Cardiac fibroblast (primary cell): ENCODE data around the gene SEM1.
"Not testable (repeated sequence)": the region's sequence is repeated elsewhere in the genome, so short reads cannot be mapped to it uniquely, and the experiment has no call there.

Source experiments
- DNase-seq, 2 donors: peaks; one replicate each; pipeline versions ENCODE4 v3.0.0 to v3.0.0-alpha.2; 2010; ENCODE audit warnings: low read depth in 2 of 2
- H3K4me3 ChIP-seq, 2 donors: replicated peaks in 1 of 2; 1 replicate in 1 of 2; 2 replicates in 1 of 2; pipeline ENCODE4 v1.5.1; 2011; ENCODE audit warnings: low read depth in 2 of 2, low read length in 2 of 2, mild to moderate bottlenecking in 2 of 2, moderate library complexity in 1 of 2
- CTCF ChIP-seq: IDR thresholded peaks from one replicate; pipeline ENCODE4 v1.5.1; 2011; ENCODE audit warnings: low read depth, mild to moderate bottlenecking, low read length, inconsistent platforms

The SEM1 gene

GRCh38 chr7:96737545-96738050, 28.0 kb upstream of the SEM1 start:
- DNase-seq, result peak in 1 of 2 donors; percentile 9
- TF ChIP-seq CTCF, result no peak
- no peak overlapping the region for H3K4me3 ChIP-seq

- DNase-seq, result no peak
- no peak overlapping the region for H3K4me3 ChIP-seq
- TF ChIP-seq CTCF, result no peak
Measured at GRCh38 chr7:96734343-96734742, 24.7 kb upstream of the SEM1 start.

GRCh38 chr7:96729820-96730219, 20.2 kb upstream of the SEM1 start:
- no peak overlapping the region for H3K4me3 ChIP-seq
- no peak for TF ChIP-seq CTCF
- no peak for DNase-seq

GRCh38 chr7:96728139-96728538, 18.5 kb upstream of the SEM1 start:
- DNase-seq, result no peak
- H3K4me3 ChIP-seq, result no peak overlapping the region
- no peak for TF ChIP-seq CTCF

- no peak for TF ChIP-seq CTCF
- H3K4me3 ChIP-seq, result no peak overlapping the region
- no peak for DNase-seq
Measured at GRCh38 chr7:96727534-96728088, 18.0 kb upstream of the SEM1 start.

- no peak overlapping the region for H3K4me3 ChIP-seq
- TF ChIP-seq CTCF, result no peak
- peak in 1 of 2 donors; percentile 24 for DNase-seq
Measured at GRCh38 chr7:96723622-96724021, 14.0 kb upstream of the SEM1 start.

GRCh38 chr7:96722928-96723327, 13.3 kb upstream of the SEM1 start:
- not testable (repeated sequence) for DNase-seq, H3K4me3 ChIP-seq
